Tibial nerve (tissue), 4 donors: ENCODE results near the gene DUS1L. TPM values are rescaled to one million over a fixed set of nuclear protein-coding genes. Genes with fewer than 3 reads are reported as not detected.

ENCODE experiments used
- DNase-seq, 2 donors: peaks; one replicate each; pipeline ENCODE4 v3.0.0-alpha.2; 2019; ENCODE audit warnings: low spot score in 2 of 2
- H3K27ac ChIP-seq, 4 donors: fragments of 200-600 bp; sonication (generic) in 3 of 4; one replicate each; pipeline ENCODE4 v1.5.1; 2017 to 2019; ENCODE audit warnings: mild to moderate bottlenecking in 1 of 4
- H3K27me3 ChIP-seq, 2 donors: fragments of 200-600 bp; sonication (generic) in 1 of 2; one replicate each; pipeline versions ENCODE4 v1.5.1 to v1.6.0; 2017 to 2019
- H3K36me3 ChIP-seq, 3 donors: fragments of 200-600 bp; sonication (generic); one replicate each; pipeline ENCODE4 v1.5.1; 2018 to 2019
- H3K4me1 ChIP-seq, 4 donors: fragments of 200-600 bp; sonication (generic) in 3 of 4; one replicate each; pipeline ENCODE4 v1.5.1; 2017 to 2019
- H3K4me3 ChIP-seq, 4 donors: fragments of 200-600 bp; sonication (generic) in 3 of 4; one replicate each; pipeline ENCODE4 v1.5.1; 2017 to 2019; ENCODE audit warnings: mild to moderate bottlenecking in 1 of 4, moderate library complexity in 1 of 4
- H3K9me3 ChIP-seq, 4 donors: fragments of 200-600 bp; sonication (generic) in 3 of 4; one replicate each; pipeline ENCODE4 v1.5.1; 2017 to 2019
- CTCF ChIP-seq, 5 experiments: fragments of 200-600 bp in 3 of 5; fragments of 450-650 bp in 2 of 5; sonication (generic) in 3 of 5; IDR thresholded peaks; one replicate each; pipeline ENCODE4 v1.5.1; 2016 to 2019; ENCODE audit warnings: antibody characterized with exemption in 5 of 5, mild to moderate bottlenecking in 3 of 5, moderate library complexity in 2 of 5
- EP300 ChIP-seq, 2 donors: sonication (generic); formaldehyde crosslinking; IDR thresholded peaks; one replicate each; pipeline ENCODE4 v1.6.1; 2017; ENCODE audit warnings: antibody characterized with exemption in 2 of 2, mild to moderate bottlenecking in 1 of 2
- POLR2A ChIP-seq, 2 donors: fragments of 450-650 bp; IDR thresholded peaks; one replicate each; pipeline ENCODE4 v1.6.1; 2017; ENCODE audit warnings: antibody characterized with exemption in 2 of 2, mild to moderate bottlenecking in 2 of 2, moderate library complexity in 2 of 2
- WGBS, 2 donors: methylation state at CpG; one replicate each; pipeline ENCODE4 v1.1.5; 2018; 5-methylcytosine and 5-hydroxymethylcytosine counted together
- total RNA-seq, 4 donors: library from RNA; depleted of rRNA; stranded (reverse); fragments of >200 nt; gene quantifications; one replicate each; pipeline ENCODE4 v1.1.0, GENCODE V29; 2016

DUS1L gene
- total RNA-seq, 4 donors from 2014 or later: 85.2 to 179 (median 106) TPM

GRCh38 chr17:82056729-82057621, 8.6 kb downstream of the DUS1L start:
- TF ChIP-seq CTCF (IDR thresholded peaks at IDR 0.05) (no peak), EP300 (IDR thresholded peaks at IDR 0.05) (no peak), POLR2A (IDR thresholded peaks at IDR 0.05) (no peak)
- peaks cover 3 to 29% (median 14%) of the 10 kb centered on the region in 4 donors for H3K4me1 ChIP-seq
- no peak overlapping the region for H3K27ac ChIP-seq
- H3K4me3 ChIP-seq: no peak overlapping the region
- no peaks in the 10 kb centered on the region for H3K27me3 ChIP-seq
- DNase-seq: no peak
- H3K9me3 ChIP-seq: no peaks in the 10 kb centered on the region
- WGBS, 2 donors: 64 to 83% methylated on average over 10 to 21 of the region's 29 CpGs
- peaks cover 0 to 90% (median 42%) of the 10 kb centered on the region in 3 donors for H3K36me3 ChIP-seq

DNA sequence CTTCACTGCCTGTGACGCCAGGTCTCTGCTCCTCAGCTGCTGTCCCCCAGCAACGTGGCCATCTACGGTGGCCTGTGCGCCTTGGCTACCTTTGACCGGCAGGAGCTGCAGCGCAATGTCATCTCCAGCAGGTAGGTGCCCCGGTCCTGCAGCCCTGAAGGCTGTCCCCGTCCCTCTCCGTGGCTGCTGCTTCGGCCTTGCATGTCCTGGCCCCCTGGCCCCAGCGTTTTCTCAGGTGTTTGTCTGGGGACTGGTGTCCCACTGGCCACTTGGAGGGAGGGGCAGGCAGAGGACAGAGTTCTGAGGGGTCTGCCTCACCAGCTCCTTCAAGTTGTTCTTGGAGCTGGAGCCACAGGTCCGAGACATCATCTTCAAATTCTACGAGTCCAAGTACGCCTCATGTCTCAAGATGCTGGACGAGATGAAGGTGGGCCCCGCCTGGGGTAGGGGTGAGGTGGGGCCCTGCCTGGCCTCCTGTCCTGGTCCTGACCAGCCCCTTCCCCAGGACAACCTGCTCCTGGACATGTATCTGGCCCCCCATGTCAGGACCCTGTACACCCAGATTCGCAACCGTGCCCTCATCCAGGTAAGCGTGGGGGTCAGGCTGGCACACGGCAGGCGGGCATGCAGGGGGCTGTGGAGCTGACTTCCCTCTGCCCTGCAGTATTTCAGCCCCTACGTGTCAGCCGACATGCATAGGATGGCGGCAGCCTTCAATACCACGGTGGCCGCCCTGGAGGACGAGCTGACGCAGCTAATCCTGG, 9.5 kb downstream of the DUS1L start:
- Histone ChIP-seq H3K4me1 (peaks cover 3 to 31% (median 14%) of the 10 kb centered on the region in 4 donors), H3K27ac (no peak overlapping the region), H3K4me3 (no peak overlapping the region), H3K9me3 (no peaks in the 10 kb centered on the region), H3K36me3 (peaks cover 0 to 82% (median 39%) of the 10 kb centered on the region in 3 donors), H3K27me3 (no peaks in the 10 kb centered on the region)
- DNase-seq: no peak
- TF ChIP-seq POLR2A (IDR thresholded peaks at IDR 0.05) (no peak), EP300 (IDR thresholded peaks at IDR 0.05) (no peak), CTCF (IDR thresholded peaks at IDR 0.05) (no peak)
- WGBS, 2 donors: 89 to 91% methylated on average over 20 to 25 of the region's 28 CpGs

DNA sequence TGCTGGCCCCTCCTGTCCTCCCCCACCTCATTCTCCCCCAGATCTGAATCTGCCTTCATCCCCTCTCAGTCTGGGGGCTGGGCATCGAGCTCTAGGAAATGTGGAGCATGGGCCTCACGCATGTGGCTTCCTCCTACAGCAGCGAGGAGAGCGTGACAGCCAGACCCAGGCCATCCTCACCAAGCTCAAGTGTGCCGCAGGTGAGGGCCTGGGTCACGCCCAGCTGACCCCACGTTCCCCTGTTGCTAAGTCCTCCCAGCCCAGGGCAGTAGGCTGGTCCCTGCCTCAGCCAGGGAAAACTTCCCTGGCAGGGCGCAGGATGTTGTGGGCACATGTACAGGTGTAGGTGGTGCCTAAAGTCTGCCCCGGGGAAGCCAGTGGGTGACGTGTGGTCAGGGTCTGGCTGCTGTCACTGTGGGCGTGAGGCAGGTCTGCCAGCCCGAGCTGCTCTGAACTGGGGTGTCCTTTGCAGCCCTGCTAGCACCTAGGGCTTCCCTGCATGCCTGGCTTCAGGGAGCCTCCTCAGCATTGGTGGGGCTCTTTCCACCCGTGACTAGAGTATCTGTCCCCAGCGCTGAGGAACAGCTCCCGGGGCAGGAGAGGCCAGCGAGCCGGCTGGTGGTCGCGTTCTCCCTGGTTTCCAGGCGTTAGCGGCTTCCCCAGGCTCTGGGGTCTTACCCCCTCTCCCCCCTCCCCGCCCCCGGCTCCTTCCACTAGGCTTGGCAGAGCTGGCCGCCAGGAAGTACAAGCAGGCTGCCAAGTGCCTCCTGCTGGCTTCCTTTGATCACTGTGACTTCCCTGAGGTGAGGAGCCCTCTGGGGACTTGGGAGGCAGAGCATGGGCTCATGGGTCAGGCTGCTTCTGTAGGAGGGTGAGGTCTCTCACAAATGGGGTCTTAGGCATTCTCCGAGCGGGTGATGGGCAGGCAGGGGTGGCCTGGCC, 10.3 kb downstream of the DUS1L start:
- Histone ChIP-seq H3K4me3 (no peak overlapping the region), H3K36me3 (peaks cover 0 to 76% (median 32%) of the 10 kb centered on the region in 3 donors), H3K4me1 (peaks cover 3 to 39% (median 18%) of the 10 kb centered on the region in 4 donors), H3K9me3 (no peaks in the 10 kb centered on the region), H3K27ac (no peak overlapping the region), H3K27me3 (no peaks in the 10 kb centered on the region)
- WGBS, 2 donors: 80 to 83% methylated on average over 21 to 22 of the region's 26 CpGs
- TF ChIP-seq POLR2A (IDR thresholded peaks at IDR 0.05): no peak
- TF ChIP-seq CTCF (IDR thresholded peaks at IDR 0.05): no peak
- TF ChIP-seq EP300 (IDR thresholded peaks at IDR 0.05): no peak
- DNase-seq: no peak

DNA sequence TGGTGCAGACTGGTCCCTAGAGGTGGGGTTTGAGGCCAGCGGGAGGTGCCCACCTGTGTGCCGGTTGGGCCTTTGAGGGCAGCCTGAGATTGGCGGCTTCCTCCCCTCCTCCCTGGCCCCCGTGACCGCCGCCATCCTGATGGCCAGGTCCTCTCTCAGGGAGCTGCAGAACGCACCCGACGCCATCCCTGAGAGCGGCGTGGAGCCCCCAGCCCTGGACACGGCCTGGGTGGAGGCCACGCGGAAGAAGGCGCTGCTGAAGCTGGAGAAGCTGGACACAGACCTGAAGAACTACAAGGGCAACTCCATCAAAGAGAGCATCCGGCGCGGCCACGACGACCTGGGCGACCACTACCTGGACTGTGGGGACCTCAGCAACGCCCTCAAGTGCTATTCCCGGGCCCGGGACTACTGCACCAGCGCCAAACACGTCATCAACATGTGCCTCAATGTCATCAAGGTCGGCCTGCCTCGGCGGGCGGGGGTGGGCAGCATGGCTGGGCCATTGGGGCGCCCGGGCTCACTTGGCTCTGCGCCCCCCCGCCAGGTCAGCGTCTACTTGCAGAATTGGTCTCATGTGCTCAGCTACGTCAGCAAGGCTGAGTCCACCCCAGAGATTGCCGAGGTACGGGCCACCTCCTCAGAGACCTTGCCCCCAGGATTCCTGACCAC, 11.1 kb downstream of the DUS1L start:
- 87 to 88% methylated on average over 27 to 35 of the region's 38 CpGs for WGBS, 2 donors
- H3K36me3 ChIP-seq: peaks cover 0 to 76% (median 25%) of the 10 kb centered on the region in 3 donors
- H3K27ac ChIP-seq: no peak overlapping the region
- peaks cover 3 to 47% (median 19%) of the 10 kb centered on the region in 4 donors for H3K4me1 ChIP-seq
- TF ChIP-seq POLR2A (IDR thresholded peaks at IDR 0.05): no peak
- no peak for TF ChIP-seq EP300 (IDR thresholded peaks at IDR 0.05)
- TF ChIP-seq CTCF (IDR thresholded peaks at IDR 0.05): no peak
- H3K27me3 ChIP-seq: no peaks in the 10 kb centered on the region
- no peaks in the 10 kb centered on the region for H3K9me3 ChIP-seq
- H3K4me3 ChIP-seq: no peak overlapping the region
- no peak for DNase-seq
